ENCODE results near the gene KCP.
"Not testable (repeated sequence)": the region's sequence is repeated elsewhere in the genome, so short reads cannot be mapped to it uniquely, and the experiment has no call there.

Gene KCP

DNA sequence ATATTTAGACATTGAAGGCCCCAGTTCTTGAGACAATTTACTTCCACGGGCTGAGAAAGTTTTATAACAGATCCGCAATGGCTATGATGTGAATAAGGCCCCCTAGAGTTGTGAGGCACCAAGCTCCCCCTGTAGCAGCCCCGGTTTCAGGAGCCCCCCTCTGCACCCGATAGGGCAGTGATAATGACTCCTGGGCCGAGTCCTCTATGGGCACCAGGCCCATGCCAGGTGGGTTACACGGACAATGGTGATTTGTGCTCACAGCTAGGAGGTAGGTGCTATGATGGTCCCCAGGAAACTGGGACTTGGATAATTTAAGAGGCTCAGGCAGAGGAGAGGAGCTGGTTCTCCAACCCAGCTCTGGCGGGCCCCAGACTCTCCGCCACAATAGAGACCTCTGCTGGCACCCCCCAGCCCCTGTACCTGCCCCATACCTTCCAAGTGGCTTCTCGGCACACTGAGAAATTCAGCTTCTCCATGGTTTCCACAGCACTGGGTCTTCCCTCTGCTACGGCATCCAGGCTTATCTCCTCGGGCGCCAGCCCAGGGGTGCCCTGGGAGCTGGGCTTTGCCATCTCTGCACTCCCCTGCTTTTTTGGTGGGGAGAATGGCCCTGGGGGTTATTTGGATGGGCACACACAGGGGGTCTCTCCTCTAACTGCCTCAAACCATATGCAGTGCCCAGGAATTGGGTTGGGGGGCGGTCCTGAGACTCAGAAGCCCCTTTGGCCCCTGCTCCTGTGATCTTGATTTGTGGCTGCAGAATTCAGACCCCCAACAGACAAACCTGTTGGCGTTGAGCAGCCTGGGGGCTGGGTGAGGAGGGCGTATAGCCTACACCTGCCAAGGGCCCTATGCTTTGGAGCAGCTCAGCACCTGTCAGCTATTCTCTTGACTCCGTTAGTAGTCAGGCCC is 12.2 kb upstream of the KCP start:
- intact Hi-C loops (cut with DNase I), result no loop called here
- DNase-seq, result peak in 5 of 10 donors; percentile 3 to 75 (median 23)

DNA sequence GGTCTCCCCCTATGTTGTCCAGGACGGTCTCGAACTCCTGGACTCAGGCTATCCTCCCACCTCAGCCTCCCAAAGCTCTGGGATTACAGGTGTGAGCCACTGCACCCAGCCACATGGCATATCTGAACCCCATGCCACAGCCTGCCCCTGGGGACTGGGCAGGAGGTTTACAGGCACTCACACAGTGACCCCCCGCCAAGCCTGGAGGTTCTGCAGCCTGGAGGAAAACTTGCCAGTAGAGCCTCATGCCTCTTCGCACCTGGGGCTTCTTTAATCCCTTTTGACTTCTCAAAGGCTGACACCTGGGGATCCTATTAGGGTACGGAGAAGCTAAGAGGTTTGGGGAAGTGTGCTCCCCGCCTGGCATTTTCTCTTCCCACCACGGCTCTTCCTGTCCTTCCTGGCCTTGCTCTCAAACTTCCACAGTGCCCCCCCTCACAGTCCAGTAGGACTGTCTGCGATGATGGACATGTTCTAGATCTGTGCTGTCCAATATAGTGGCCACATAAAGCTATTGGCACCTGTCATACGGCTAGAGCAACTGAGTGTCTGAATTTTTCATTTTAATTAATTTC is 11.4 kb upstream of the KCP start:
- intact Hi-C loops (cut with DNase I), result no loop called here
- DNase-seq, result peak in 4 of 10 donors; percentile 7 to 69 (median 34)

DNA sequence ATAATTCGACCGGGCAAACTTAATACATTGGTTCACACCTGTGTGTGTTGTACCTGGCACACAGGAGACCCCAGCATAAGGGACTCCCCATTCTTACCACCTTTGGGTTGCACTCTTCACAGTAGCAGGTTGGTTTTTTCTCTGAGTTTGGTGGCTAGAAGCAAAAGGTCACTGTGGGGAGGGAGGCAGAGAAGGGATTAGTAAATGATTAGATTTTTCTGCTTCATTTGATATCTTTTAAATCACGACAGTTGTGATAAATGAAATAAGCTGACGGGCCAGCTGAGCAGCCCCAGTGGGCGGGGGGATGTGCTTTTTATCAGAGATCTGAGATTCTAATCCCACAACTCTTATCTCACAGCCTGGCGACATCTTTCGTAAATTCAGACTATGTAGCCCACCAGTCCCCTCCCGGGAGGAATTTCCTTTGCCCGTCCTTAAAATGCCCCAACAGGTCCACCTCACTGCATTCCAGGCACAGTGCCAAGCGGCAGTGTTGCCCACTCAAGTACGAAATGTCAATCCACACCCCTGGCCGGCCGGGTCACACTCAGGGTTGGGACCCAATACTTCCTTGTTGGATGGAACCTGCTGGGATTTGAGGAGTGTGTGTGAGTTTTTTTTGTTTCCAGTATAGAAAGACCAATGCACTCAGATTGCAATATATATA is 10.5 kb upstream of the KCP start:
- peak in 5 of 10 donors; percentile 15 to 83 (median 70) for DNase-seq
- intact Hi-C loops (cut with DNase I), result no loop called here

DNA sequence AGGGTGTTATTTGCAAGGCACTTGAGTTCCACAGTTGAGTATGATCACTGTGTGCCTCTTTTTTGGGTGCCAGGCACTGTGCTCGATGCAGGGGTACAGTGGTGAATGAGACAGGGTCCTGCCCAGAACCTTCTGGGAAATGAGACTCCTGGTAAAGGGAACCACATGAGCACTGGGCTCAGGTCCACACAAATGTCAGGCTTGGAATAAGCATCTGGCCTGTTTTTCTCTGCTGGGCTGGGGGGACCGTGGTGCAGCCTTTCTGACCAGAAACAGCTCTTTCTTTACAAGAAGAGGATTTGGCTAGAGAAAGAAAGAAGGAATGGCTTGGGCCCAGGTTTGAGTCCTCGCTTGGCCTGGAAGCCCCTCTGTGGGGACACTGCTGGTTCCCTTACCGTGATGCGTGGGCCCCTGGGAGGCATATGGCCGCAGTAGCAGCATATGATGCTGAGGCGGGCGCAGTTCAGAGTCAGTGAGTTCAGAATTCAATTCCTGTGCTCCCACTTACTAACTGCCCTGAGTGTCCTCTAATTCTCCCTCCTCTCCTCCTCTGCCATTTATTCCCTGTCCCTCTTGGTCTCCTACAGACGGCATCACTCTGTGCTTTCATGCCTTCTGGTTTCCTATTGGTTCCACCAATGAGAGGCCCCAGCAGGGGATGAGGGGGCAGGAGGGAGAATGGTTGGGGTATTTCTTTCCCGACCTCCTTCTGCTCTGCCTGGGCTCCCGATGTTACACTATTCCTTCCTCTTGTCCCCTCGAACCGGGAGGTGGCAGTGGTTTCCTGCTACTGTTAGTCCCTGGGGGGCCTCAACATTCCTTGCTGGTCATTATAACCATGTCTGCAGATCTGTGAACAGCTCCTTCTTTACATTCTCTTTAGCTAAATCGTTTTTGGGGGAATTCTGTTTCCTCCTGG is 9.6 kb upstream of the KCP start:
- DNase-seq, result peak in 6 of 10 donors; percentile 9 to 74 (median 32)

DNA sequence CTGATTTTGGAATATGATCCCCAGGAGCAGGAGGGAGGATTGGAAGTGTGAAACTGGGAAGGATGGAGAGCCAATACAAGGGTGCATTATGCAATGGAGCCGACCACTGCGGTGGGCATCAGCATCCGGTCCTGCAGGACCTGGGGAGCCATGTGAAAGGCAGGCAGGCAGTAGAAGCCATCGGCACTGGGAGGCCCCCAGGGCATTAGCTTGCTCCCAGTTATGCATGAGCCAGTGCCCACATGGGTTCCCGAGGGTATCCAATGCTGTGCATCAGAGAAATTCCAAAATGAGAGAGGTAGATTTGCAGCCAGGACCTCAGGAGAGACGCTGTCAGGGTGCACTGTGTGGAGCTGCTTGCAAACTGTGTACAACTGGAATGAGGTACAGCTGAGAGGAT is 8.7 kb upstream of the KCP start:
- peak in 3 of 10 donors; percentile 5 to 22 (median 5) for DNase-seq
- intact Hi-C loops (cut with DNase I), result no loop called here

More for the DNA sequence above, 9.6 kb upstream of the KCP start:
- intact Hi-C loops (cut with DNase I), result no loop called here

- peak in 4 of 10 donors; percentile 12 to 37 (median 21) for DNase-seq
- intact Hi-C loops (cut with DNase I), result no loop called here
Measured at GRCh38 chr7:128918016-128918665, 7.6 kb upstream of the KCP start.

GRCh38 chr7:128917122-128917521 is 6.6 kb upstream of the KCP start:
- intact Hi-C loops (cut with DNase I), result no loop called here

GRCh38 chr7:128916643-128916915 is 6.1 kb upstream of the KCP start:
- intact Hi-C loops (cut with DNase I), result no loop called here
- DNase-seq, result peak in 3 of 10 donors; percentile 16 to 52 (median 34)

More at GRCh38 chr7:128917122-128917521, 6.6 kb upstream of the KCP start:
- DNase-seq, result peak in 4 of 10 donors; percentile 5 to 63 (median 42)

GRCh38 chr7:128915841-128916642 is 5.5 kb upstream of the KCP start:
- peak in 5 of 10 donors; percentile 6 to 78 (median 67) for DNase-seq
- intact Hi-C loops (cut with DNase I), result no loop called here

DNA sequence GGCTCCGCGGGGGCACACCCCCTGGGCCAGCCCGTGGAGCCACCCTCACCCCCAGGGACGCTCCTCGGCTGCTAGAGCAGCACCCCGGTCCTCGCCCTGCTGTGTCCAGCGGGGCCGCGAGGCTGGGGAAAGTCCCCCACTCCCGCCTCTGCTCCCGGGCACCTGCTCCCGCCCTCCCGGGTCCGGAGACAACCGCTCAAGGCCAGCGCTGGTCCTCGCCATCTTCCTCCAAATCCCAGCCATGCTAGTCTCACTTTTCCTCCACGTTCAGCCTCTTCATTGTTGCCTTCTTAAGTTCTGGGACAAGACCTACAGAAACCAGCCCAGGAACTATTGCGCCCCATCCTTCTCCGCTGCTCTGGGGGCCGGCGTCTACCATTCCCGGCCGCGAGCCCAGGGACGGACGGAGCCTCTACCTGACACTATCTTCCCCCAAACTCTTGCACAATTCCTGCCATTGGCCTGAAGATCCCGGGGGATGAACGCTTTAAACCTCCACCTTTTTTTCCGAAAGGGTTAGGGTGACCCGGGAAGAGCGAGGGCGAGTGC is 4.8 kb upstream of the KCP start:
- intact Hi-C loops (cut with DNase I), result no loop called here
- DNase-seq, result peak in 5 of 10 donors; percentile 1 to 73 (median 23)

- peak in 5 of 10 donors; percentile 3 to 57 (median 48) for DNase-seq
- intact Hi-C loops (cut with DNase I), result no loop called here
Measured at GRCh38 chr7:128914566-128915151, 4.2 kb upstream of the KCP start.

GRCh38 chr7:128913870-128914565 is 3.5 kb upstream of the KCP start:
- DNase-seq, result peak in 4 of 10 donors; percentile 8 to 50 (median 38)
- intact Hi-C loops (cut with DNase I), result no loop called here

DNA sequence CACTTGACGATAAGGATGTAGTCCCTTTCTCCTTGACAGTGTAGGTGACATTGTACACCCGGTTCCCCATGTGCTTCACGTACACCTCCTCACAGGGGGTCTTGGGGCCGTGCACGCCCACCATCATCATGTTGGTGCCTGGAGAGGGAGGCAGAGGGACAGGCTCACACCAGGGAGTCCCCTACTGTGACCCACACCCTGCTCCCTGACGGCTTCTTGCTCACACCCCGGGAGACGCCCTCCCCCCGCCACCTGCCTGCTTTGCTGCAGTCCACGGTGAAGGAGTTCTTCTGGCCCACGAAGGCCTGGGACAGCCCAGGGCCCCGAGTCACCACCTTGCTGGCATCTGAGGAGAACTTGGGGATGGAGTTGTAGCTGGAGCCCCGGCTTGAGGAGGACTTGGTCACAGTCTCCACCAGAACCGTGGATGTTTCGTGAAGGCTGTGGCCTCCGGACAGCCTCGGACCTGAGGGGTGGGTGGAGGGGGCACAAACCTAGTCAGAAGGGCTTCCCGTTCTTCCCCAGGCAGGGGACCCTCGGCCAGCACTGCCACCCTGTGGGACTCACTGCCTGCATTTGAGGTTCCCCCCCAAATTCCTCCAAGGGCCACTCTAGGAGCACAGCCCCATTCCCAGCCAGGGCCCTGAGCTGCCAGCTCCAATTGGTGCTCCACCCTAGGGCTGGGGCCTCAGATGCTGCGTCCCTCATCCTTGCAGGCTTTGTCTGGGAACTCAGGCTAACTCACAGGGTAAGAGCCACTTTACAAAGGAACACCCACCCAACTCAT is 2.4 kb upstream of the KCP start:
- peak in 3 of 10 donors; percentile 4 to 32 (median 23) for DNase-seq
- intact Hi-C loops (cut with DNase I), result not testable (repeated sequence)

DNA sequence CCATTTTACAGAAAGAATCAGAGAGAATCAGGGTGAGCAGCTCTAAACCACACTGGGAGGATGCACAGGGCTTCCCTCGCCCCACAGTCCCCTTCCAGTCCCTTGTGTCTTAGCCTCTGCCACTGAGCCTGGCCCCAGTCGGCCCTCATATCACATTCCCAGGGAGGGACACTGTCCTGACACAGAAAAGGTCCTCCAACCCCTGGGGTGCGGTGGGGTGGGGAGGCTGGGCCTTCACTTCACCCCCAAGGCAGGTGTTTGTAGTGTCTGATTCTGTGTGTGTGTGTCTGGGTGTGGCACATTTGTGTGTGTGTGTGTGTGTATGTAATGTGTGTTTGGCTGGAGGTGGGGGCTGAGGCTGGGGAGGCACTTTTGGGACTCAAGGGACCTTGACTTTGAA is 1.8 kb upstream of the KCP start:
- DNase-seq, result peak in 2 of 10 donors; percentile 12 to 65
- intact Hi-C loops (cut with DNase I), result no loop called here

- intact Hi-C loops (cut with DNase I), result no loop called here
- peak in 3 of 10 donors; percentile 21 to 67 (median 27) for DNase-seq
Measured at GRCh38 chr7:128911423-128912031, 1.0 kb upstream of the KCP start.

Measured in posterior cingulate gyrus (tissue), 11 donors.